Osteoblast (primary cell): ENCODE data around the gene TLE7. TPM values are rescaled to one million over a fixed set of nuclear protein-coding genes. Genes with fewer than 3 reads are reported as not detected.

Experiments used
- DNase-seq: peaks from one replicate; pipeline ENCODE4 v3.0.0; 2011; ENCODE audit warnings: low spot score, mixed read lengths; ENCODE audit not compliant: insufficient read length; ENCODE audit errors: missing footprints
- H2AFZ ChIP-seq: 2 replicates; pipeline ENCODE4 v1.6.0; 2011; ENCODE audit warnings: mild to moderate bottlenecking, low read length
- H3K27ac ChIP-seq: 2 replicates; pipeline ENCODE4 v1.5.1; 2011; ENCODE audit warnings: mild to moderate bottlenecking, low read depth, low read length, moderate library complexity
- H3K27me3 ChIP-seq: 2 replicates; pipeline ENCODE4 v1.6.0; 2012; ENCODE audit warnings: mild to moderate bottlenecking, control low read depth, inconsistent platforms, low read length, moderate library complexity; ENCODE audit not compliant: insufficient read depth
- H3K36me3 ChIP-seq: 2 replicates; pipeline ENCODE4 v1.5.1; 2011; ENCODE audit warnings: mild to moderate bottlenecking, low read length, control low read depth, moderate library complexity; ENCODE audit not compliant: insufficient read depth
- H3K4me1 ChIP-seq: 2 replicates; pipeline ENCODE4 v1.5.1; 2011; ENCODE audit warnings: mild to moderate bottlenecking, low read length, control low read depth, moderate library complexity; ENCODE audit not compliant: insufficient read depth
- H3K4me2 ChIP-seq: 2 replicates; pipeline ENCODE4 v1.6.0; 2011; ENCODE audit warnings: mild to moderate bottlenecking, low read length; ENCODE audit not compliant: insufficient read depth
- H3K4me3 ChIP-seq: fragments of 200-600 bp; sonication (generic); 3 replicates; pipeline ENCODE4 v1.5.1; 2012; ENCODE audit warnings: mild to moderate bottlenecking, low read length, inconsistent platforms; ENCODE audit not compliant: insufficient read depth
- H3K79me2 ChIP-seq: 2 replicates; pipeline ENCODE4 v1.6.0; 2012; ENCODE audit warnings: mild to moderate bottlenecking, low read length, control low read depth, inconsistent platforms; ENCODE audit not compliant: insufficient read depth
- H3K9me3 ChIP-seq: 2 replicates; pipeline ENCODE4 v1.5.1; 2011; ENCODE audit warnings: low read depth, low read length, control low read depth
- H4K20me1 ChIP-seq: 2 replicates; pipeline ENCODE4 v1.6.0; 2012; ENCODE audit warnings: mild to moderate bottlenecking, low read length, control low read depth; ENCODE audit not compliant: insufficient read depth
- CTCF ChIP-seq: IDR thresholded peaks from 2 replicates; pipeline ENCODE4 v1.5.1; 2011; ENCODE audit warnings: mild to moderate bottlenecking, low read depth, low read length, moderate library complexity; ENCODE audit errors: extremely low read depth
- total RNA-seq: library from RNA; depleted of rRNA; stranded (reverse); fragments of >200 nt; gene quantifications from 2 replicates; pipeline ENCODE4 v1.2.3, GENCODE V29; 2012

Gene TLE7
- total RNA-seq: not detected in 2 replicates

- H3K27me3 ChIP-seq: no peaks in the 10 kb centered on the region
- no peak within 1 kb of the TSS for H2AFZ ChIP-seq
- no peaks in the 10 kb centered on the region for H3K36me3 ChIP-seq
- no peak within 1 kb of the TSS for H3K4me2 ChIP-seq
- H3K79me2 ChIP-seq: no peaks in the 10 kb centered on the region
- H3K27ac ChIP-seq: no peak within 1 kb of the TSS
- peaks cover 9% of the 10 kb centered on the region for H3K9me3 ChIP-seq
- no peak for DNase-seq
- H3K4me1 ChIP-seq: no peaks in the 10 kb centered on the region
- H3K4me3 ChIP-seq: no peak within 1 kb of the TSS
- H4K20me1 ChIP-seq: no peaks in the 10 kb centered on the region
- no peak for TF ChIP-seq CTCF
These were observed at the start of gene TLE7 for GRCh38 chr16:71442051-71442440. Gene TLE7, minus strand, starts transcription at chr16:71442054. Its CDS starts 8,730 bp downstream, at chr16:71433324.

- H3K9me3 ChIP-seq: no peaks in the 10 kb centered on the region
- H3K4me1 ChIP-seq: no peaks in the 10 kb centered on the region
- H3K36me3 ChIP-seq: no peaks in the 10 kb centered on the region
- H3K4me2 ChIP-seq: no peak overlapping the region
- H3K27ac ChIP-seq: no peak overlapping the region
- no peak for TF ChIP-seq CTCF
- DNase-seq: no peak
- no peak overlapping the region for H2AFZ ChIP-seq
- H4K20me1 ChIP-seq: no peaks in the 10 kb centered on the region
- no peak overlapping the region for H3K4me3 ChIP-seq
- H3K27me3 ChIP-seq: no peaks in the 10 kb centered on the region
- H3K79me2 ChIP-seq: no peaks in the 10 kb centered on the region
These were observed 49.2 kb upstream of the TLE7 start for GRCh38 chr16:71491054-71491453.

GRCh38 chr16:71490361-71490760 is 48.5 kb upstream of the TLE7 start:
- H3K4me3 ChIP-seq: no peak overlapping the region
- H3K27ac ChIP-seq: no peak overlapping the region
- no peaks in the 10 kb centered on the region for H3K36me3 ChIP-seq
- H3K4me1 ChIP-seq: no peaks in the 10 kb centered on the region
- H4K20me1 ChIP-seq: no peaks in the 10 kb centered on the region
- H3K79me2 ChIP-seq: no peaks in the 10 kb centered on the region
- no peak for DNase-seq
- H2AFZ ChIP-seq: no peak overlapping the region
- no peaks in the 10 kb centered on the region for H3K27me3 ChIP-seq
- TF ChIP-seq CTCF: no peak
- no peak overlapping the region for H3K4me2 ChIP-seq
- H3K9me3 ChIP-seq: no peaks in the 10 kb centered on the region

GRCh38 chr16:71489122-71489521 is 47.3 kb upstream of the TLE7 start, which contains the start of gene ZNF19:
Gene ZNF19, minus strand, starts transcription at chr16:71489324. Its CDS starts 7,210 bp downstream, at chr16:71482114.
- no peak within 1 kb of the TSS for H2AFZ ChIP-seq
- DNase-seq: no peak
- H3K4me2 ChIP-seq: no peak within 1 kb of the TSS
- TF ChIP-seq CTCF: no peak
- H3K4me1 ChIP-seq: peaks cover 3% of the 10 kb centered on the region
- no peaks in the 10 kb centered on the region for H3K27me3 ChIP-seq
- H3K36me3 ChIP-seq: no peaks in the 10 kb centered on the region
- H3K4me3 ChIP-seq: no peak within 1 kb of the TSS
- H3K27ac ChIP-seq: no peak within 1 kb of the TSS
- no peaks in the 10 kb centered on the region for H3K79me2 ChIP-seq
- no peaks in the 10 kb centered on the region for H3K9me3 ChIP-seq
- no peaks in the 10 kb centered on the region for H4K20me1 ChIP-seq
